Measurements from ENCODE around the gene IGF2BP2. TPM values are rescaled to one million over a fixed set of nuclear protein-coding genes. Genes with fewer than 3 reads are reported as not detected.
"Not testable (repeated sequence)": the region's sequence is repeated elsewhere in the genome, so short reads cannot be mapped to it uniquely, and the experiment has no call there.

Gene IGF2BP2
- total RNA-seq, 2 donors from 2014 or later, result 143 to 162 TPM

DNA sequence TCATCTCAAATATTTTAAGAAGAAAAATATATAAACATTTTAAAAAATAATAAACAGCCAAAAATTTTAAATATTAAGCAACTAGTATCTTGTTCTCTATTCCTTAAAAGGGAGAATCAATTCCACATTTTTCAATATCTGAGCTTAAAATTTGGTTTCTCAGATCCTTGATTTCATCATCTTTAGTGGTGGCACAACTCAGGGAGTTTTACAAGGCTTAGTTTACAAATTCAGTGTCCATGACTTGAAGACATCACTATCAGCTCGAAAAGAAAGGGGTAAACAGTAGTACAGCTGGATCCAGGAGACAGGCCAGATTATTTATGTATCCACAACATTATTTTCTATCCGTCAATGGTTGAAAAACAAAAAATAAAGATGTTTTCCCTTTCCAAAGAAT, 11.6 kb downstream of the IGF2BP2 start:
- H3K27ac ChIP-seq (ENCODE audit: low read depth, low read length), result peak overlapping the region; percentile 28
- WGBS, 2 experiments (ENCODE audit: insufficient coverage in 1 of 2, insufficient read length in 1 of 2), result 89% methylated on average over 2 of the region's 2 CpGs; no CpG with 5 or more reads in 1 of the 2 experiments

DNA sequence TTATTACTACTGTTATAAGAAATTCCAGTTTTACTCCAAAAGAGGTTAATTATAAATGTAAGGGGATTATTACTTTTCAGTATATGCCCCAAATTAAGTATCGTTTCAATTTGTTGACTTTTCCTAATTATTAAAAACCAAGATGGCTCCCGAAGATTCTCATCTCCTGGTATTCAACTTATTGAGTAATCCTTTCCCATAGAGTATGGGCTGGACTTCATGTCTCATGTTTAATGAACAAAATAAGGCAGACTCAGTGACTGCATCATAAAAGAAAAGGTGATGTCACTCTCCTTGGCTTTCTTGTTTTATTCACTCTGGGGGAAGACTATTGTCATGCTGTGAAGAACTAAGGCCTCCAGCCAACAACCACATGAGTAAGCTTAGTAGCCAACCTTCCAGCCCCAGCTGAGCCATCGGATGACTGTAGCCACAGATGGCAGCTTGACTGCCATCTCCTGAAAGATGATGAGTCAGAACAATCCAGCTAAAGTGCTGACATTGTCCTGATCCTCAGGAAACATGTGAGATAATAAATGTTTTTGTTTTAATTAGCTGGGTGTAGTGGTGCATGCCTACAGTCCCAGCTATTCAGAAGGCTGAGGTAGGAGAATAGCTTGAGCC, 17.3 kb downstream of the IGF2BP2 start:
- H3K4me1 Mint-ChIP-seq, result peaks cover 13% of the 10 kb centered on the region
- no peak overlapping the region for H3K9ac ChIP-seq (ENCODE audit: extremely low read depth, low read length, poor library complexity, severe bottlenecking)
- peaks cover 7% of the 10 kb centered on the region for H3K9me3 ChIP-seq (ENCODE audit: control insufficient read depth, low read length)
- no peaks in the 10 kb centered on the region for H3K27me3 ChIP-seq (ENCODE audit: control insufficient read depth, insufficient read depth, low read length, poor library complexity, severe bottlenecking)
- H3K4me3 ChIP-seq (ENCODE audit: low read length), result no peak overlapping the region
- no peaks in the 10 kb centered on the region for H3K27me3 Mint-ChIP-seq (ENCODE audit: insufficient read depth)
- peaks cover 4% of the 10 kb centered on the region for H3K4me1 ChIP-seq (ENCODE audit: control insufficient read depth, insufficient read depth, low read length)
- peaks cover 14% of the 10 kb centered on the region for H3K36me3 Mint-ChIP-seq (ENCODE audit: low read depth)
- no peak overlapping the region for H3K27ac Mint-ChIP-seq
- no peak overlapping the region for H3K4me3 Mint-ChIP-seq
- peak; percentile 80 for DNase-seq
- peaks cover 11% of the 10 kb centered on the region for H3K36me3 ChIP-seq (ENCODE audit: control insufficient read depth, insufficient read depth, low read length)
- H3K27ac ChIP-seq (ENCODE audit: low read depth, low read length), result no peak overlapping the region
- peaks cover 3% of the 10 kb centered on the region for H3K9me3 Mint-ChIP-seq
- TF ChIP-seq, protein P1, sequence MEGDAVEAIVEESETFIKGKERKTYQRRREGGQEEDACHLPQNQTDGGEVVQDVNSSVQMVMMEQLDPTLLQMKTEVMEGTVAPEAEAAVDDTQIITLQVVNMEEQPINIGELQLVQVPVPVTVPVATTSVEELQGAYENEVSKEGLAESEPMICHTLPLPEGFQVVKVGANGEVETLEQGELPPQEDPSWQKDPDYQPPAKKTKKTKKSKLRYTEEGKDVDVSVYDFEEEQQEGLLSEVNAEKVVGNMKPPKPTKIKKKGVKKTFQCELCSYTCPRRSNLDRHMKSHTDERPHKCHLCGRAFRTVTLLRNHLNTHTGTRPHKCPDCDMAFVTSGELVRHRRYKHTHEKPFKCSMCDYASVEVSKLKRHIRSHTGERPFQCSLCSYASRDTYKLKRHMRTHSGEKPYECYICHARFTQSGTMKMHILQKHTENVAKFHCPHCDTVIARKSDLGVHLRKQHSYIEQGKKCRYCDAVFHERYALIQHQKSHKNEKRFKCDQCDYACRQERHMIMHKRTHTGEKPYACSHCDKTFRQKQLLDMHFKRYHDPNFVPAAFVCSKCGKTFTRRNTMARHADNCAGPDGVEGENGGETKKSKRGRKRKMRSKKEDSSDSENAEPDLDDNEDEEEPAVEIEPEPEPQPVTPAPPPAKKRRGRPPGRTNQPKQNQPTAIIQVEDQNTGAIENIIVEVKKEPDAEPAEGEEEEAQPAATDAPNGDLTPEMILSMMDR (conservative IDR thresholded peaks at IDR 0.05), result no peak
- WGBS, 2 experiments (ENCODE audit: insufficient coverage in 1 of 2, insufficient read length in 1 of 2), result 78 to 94% methylated on average over 2 to 3 of the region's 3 CpGs

More for the DNA sequence above, 11.6 kb downstream of the IGF2BP2 start:
- Mint-ChIP-seq H3K4me3 (no peak overlapping the region), H3K27me3 (ENCODE audit: insufficient read depth) (no peaks in the 10 kb centered on the region), H3K9me3 (no peaks in the 10 kb centered on the region), H3K36me3 (ENCODE audit: low read depth) (peaks cover 7% of the 10 kb centered on the region), H3K4me1 (peaks cover 48% of the 10 kb centered on the region), H3K27ac (peak overlapping the region; percentile 83)
- TF ChIP-seq, protein P1 (conservative IDR thresholded peaks at IDR 0.05), result no peak
- Histone ChIP-seq H3K9me3 (ENCODE audit: control insufficient read depth, low read length) (no peaks in the 10 kb centered on the region), H3K9ac (ENCODE audit: extremely low read depth, low read length, poor library complexity, severe bottlenecking) (no peak overlapping the region), H3K27me3 (ENCODE audit: control insufficient read depth, insufficient read depth, low read length, poor library complexity, severe bottlenecking) (no peaks in the 10 kb centered on the region), H3K4me3 (ENCODE audit: low read length) (no peak overlapping the region), H3K4me1 (ENCODE audit: control insufficient read depth, insufficient read depth, low read length) (peaks cover 15% of the 10 kb centered on the region), H3K36me3 (ENCODE audit: control insufficient read depth, insufficient read depth, low read length) (peaks cover 11% of the 10 kb centered on the region)
- no peak for DNase-seq

DNA sequence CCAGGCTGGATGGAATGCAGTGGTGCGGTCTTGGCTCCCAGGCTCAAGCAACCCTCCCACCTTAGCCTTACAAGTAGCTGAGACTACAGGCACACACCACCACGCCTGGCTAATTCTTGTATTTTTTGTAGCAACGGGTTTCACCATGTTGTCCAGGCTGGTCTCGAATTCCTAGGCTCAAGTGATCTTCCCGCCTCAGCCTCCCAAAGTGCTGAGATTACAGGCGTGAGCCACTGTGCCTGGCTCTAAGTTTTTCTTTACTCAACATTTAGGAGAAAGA, 26.1 kb downstream of the IGF2BP2 start:
- not testable (repeated sequence) for DNase-seq; H3K4me3 ChIP-seq (ENCODE audit: low read length); H3K4me1 ChIP-seq (ENCODE audit: control insufficient read depth, insufficient read depth, low read length); H3K27me3 ChIP-seq (ENCODE audit: control insufficient read depth, insufficient read depth, low read length, poor library complexity, severe bottlenecking); H3K27ac ChIP-seq (ENCODE audit: low read depth, low read length); H3K36me3 ChIP-seq (ENCODE audit: control insufficient read depth, insufficient read depth, low read length); H3K4me3 Mint-ChIP-seq; H3K27ac Mint-ChIP-seq; H3K9me3 Mint-ChIP-seq; H3K9ac ChIP-seq (ENCODE audit: extremely low read depth, low read length, poor library complexity, severe bottlenecking); H3K27me3 Mint-ChIP-seq (ENCODE audit: insufficient read depth); H3K9me3 ChIP-seq (ENCODE audit: control insufficient read depth, low read length)
- H3K36me3 Mint-ChIP-seq (ENCODE audit: low read depth), result peaks cover 15% of the 10 kb centered on the region
- WGBS, 2 experiments (ENCODE audit: insufficient coverage in 1 of 2, insufficient read length in 1 of 2), result 86 to 93% methylated on average over 4 to 6 of the region's 6 CpGs
- H3K4me1 Mint-ChIP-seq, result peaks cover 19% of the 10 kb centered on the region

Measured in endodermal cell (in vitro differentiated cells).